DMS114 treated with DMSO at 0.1 percent for 48 hours (cell line): Measurements from ENCODE around the gene AATF.

Experiments used
- DNase-seq: peaks from one replicate; lab custom pipeline; 2025; ENCODE audit not compliant: unreplicated experiment; lab: John Stamatoyannopoulos, UW

AATF gene

GRCh38 chr17:37039269-37039668, 90.5 kb downstream of the AATF start:
- no peak for DNase-seq

GRCh38 chr17:37041932-37042331, 93.2 kb downstream of the AATF start:
- no peak for DNase-seq

- no peak for DNase-seq
Measured at GRCh38 chr17:37043201-37043600, 94.4 kb downstream of the AATF start.

- DNase-seq = no peak
Measured at GRCh38 chr17:37045351-37045922, 96.7 kb downstream of the AATF start.

GRCh38 chr17:37047631-37048104, 98.9 kb downstream of the AATF start:
- DNase-seq = peak; percentile 44

GRCh38 chr17:37048811-37049210, 100.1 kb downstream of the AATF start:
- no peak for DNase-seq

GRCh38 chr17:37050920-37051319, 102.2 kb downstream of the AATF start:
- DNase-seq = no peak

GRCh38 chr17:37051381-37051780, 102.6 kb downstream of the AATF start:
- DNase-seq = no peak

GRCh38 chr17:37051833-37052232, 103.1 kb downstream of the AATF start:
- no peak for DNase-seq

GRCh38 chr17:37052450-37052849, 103.7 kb downstream of the AATF start:
- DNase-seq = no peak

GRCh38 chr17:37054894-37055293, 106.1 kb downstream of the AATF start:
- no peak for DNase-seq

- no peak for DNase-seq
Measured at GRCh38 chr17:37056622-37057021, 107.9 kb downstream of the AATF start.

- DNase-seq = no peak
Measured at GRCh38 chr17:37059493-37059892, 110.7 kb downstream of the AATF start.

- no peak for DNase-seq
Measured at GRCh38 chr17:37060094-37060493, 111.3 kb downstream of the AATF start.

- no peak for DNase-seq
Measured at GRCh38 chr17:37060928-37061327, 112.2 kb downstream of the AATF start.

GRCh38 chr17:37062021-37062420, 113.3 kb downstream of the AATF start:
- DNase-seq = no peak

- DNase-seq = no peak
Measured at GRCh38 chr17:37064206-37064605, 115.5 kb downstream of the AATF start.

GRCh38 chr17:37064956-37065355, 116.2 kb downstream of the AATF start:
- no peak for DNase-seq

- DNase-seq = no peak
Measured at GRCh38 chr17:37065486-37066321, 117.0 kb downstream of the AATF start.

- no peak for DNase-seq
Measured at GRCh38 chr17:37066322-37067255, 117.8 kb downstream of the AATF start.

- DNase-seq = no peak
Measured at GRCh38 chr17:37067555-37068111, 118.9 kb downstream of the AATF start.
